IPS-NIHi7 (cell line): ENCODE results near the gene C19orf73.
"Not testable (repeated sequence)": the region's sequence is repeated elsewhere in the genome, so short reads cannot be mapped to it uniquely, and the experiment has no call there.

Source experiments
- DNase-seq: peaks from one replicate; pipeline ENCODE4 v3.0.0; 2012; ENCODE audit warnings: mixed read lengths; ENCODE audit errors: extremely low spot score

C19orf73 gene

GRCh38 chr19:49148784-49149651 lies 30.1 kb upstream of the C19orf73 start:
- DNase-seq, result peak; percentile 92

GRCh38 chr19:49148044-49148682 lies 29.2 kb upstream of the C19orf73 start:
- DNase-seq, result peak; percentile 6

- DNase-seq, result peak; percentile 43
Observed at GRCh38 chr19:49146408-49146770, 27.4 kb upstream of the C19orf73 start.

DNA sequence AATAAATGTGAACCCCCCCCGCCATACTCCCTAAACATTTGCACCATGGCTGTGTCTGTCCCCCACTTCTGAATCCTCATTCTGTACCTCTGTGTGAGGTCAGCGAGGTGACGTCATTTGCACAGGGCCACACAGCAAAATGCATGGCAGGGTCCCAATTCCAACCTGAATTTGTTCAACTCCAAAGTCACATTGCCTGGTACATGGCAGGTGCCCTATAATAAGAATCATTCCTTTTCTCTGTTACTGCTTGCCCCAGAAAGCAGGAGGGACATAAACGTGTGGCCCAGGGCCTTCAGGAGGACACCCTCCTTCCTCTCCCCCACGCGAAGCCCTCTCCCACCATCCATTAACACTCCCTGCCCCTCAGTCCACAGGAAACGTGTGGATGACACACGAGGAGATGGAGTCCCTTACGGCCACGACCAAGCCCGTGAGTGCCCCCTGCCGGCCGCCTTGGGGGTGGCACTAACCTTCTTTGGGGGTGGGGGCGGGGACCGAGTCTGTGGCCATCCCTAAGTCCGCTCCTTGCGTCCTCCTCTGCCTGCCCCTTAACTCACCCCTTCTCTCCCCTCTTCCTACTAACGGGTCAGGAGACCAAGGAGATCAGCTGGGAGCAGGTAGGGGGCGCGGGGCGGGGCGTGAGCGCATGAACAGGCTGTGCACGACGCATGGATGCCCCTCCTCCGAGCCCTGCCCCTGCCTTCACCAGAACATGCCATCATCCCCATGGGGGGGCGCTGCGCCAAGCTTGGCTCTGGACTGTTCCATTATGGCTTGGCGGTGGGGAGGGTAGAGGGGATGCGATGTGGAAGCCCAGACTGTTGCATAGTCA lies 26.8 kb upstream of the C19orf73 start:
- DNase-seq, result peak; percentile 76

DNA sequence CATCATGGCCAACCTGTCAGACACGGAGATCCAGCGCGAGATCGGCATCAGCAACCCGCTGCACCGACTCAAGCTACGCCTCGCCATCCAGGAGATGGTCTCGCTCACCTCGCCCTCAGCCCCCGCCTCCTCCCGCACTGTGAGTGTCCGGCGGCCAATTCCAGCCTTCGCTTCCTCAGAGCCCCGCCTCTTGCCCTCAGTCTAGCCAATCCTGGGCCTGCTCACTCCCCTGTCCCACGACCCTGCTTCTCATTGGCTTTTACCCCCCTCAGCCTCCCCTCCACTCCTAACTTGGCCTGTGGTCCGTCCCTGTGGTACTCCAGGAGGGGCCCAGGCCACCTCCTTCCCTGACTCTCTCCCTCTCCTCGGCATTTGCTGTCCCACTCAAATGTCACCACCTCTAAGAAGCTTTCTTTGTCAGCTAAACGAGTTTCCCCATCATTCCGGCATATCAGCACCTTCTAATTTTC lies 24.0 kb upstream of the C19orf73 start:
- peak; percentile 97 for DNase-seq

DNA sequence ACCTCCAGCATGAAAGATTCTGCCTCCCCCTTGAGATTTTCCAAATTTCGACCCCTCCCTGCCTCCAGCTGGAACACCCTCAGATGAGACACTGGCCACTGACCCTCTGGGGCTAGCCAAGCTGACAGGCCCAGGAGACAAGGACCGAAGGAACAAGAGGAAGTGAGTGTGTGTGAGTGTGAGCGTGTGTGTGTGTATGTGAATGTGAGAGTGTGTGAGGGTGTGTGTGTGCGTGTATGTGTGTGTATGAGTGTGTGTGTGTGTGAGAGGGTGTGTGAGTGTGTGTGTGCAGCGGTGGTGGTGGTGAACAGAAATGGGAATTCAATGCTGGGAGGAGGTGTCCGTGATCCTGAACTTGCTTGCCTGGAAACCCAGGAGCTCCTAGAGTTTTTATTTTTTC lies 22.4 kb upstream of the C19orf73 start:
- no peak for DNase-seq

DNA sequence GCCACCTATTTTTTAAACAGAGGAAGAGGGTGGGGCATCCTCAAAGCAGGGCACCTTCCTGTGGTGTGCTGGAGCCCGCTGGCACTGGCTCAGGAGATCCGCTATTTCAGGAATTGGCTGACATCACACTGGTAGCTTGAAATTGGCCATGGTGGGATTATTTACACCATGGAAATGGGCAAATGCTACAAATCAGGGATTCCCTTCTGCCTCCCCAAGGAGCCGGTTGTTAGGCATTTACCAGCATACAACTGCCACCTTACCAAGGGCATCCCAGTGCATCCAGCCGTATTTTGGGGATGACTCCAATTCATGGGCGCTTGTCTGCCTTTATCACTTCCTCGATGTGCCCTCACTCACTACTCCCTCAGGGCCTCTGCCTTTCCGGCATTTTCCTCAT lies 22.0 kb upstream of the C19orf73 start:
- no peak for DNase-seq

DNA sequence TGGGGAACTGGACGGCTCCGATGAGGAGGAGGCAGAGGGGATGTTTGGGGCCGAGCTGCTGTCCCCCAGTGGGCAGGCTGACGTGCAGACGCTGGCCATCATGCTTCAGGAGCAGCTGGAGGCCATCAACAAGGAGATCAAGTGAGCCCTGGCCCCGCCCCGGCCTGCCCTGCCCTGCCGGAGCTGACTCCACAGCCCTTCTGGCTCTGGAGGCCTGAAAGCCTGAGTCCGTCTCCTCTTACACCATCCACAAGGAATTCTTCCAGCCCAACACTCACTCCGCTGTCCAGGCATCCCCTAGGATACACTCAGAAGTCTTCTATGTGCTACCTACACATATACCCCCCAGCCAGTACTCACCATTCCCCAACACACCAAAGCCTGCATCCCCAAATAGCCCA lies 17.8 kb upstream of the C19orf73 start:
- no peak for DNase-seq

DNA sequence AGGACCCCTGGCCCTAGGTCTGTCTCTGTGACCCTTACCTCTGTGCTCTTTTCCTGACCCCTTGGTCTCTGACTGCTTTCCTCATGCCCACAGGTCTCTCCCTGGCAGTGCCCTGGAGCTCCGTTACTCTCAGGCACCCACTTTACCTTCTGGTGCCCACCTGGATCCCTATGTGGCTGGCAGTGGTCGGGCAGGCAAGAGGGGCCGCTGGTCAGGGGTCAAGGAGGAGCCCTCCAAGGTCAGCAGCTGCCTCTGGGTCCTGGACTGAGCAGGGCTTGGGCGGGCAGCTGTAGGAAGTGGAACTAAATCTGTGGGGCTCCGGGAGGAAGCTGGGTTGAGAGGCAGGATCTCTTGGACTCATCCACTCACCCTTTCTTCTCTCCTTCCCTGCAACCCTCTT lies 16.7 kb upstream of the C19orf73 start:
- DNase-seq, result no peak

DNA sequence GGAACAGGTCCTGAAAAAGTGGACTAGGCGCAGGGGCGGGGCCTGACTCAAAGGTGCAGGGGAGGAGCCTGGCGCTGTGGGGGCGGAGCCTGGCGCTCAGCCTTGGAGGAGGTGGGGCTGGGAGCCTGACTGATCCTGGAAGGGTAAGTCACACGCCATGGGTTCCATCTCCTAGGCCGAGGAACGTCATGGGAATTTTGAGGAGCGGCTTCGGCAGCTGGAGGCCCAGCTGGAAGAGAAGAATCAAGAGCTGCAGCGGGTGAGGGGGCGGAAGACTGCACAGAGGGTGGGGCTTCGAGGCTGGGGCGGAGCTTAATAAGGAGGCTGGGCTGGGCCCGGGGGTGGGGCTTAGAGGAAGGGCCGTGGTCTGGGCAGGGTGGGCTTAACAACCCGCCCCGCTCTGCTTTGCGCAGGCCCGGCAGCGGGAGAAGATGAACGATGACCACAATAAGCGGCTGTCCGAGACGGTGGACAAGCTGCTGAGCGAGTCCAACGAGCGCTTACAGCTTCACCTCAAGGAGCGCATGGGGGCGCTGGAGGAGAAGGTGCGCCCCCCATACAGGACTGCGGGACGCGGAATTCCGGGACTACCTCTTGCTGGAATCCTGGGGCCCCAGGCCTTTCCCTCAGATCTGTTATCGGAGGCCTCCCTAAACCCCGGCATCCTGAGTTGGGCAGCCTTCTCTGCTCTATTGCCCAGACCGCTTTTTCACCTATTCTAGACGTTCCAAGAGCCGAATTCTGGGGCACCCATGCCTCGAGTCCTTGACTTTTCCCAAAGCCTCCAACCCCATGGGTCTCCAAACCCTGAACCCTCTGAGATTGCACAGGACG lies 14.9 kb upstream of the C19orf73 start:
- DNase-seq, result peak; percentile 70

- peak; percentile 43 for DNase-seq
Observed at GRCh38 chr19:49132974-49133609, 14.1 kb upstream of the C19orf73 start.

DNA sequence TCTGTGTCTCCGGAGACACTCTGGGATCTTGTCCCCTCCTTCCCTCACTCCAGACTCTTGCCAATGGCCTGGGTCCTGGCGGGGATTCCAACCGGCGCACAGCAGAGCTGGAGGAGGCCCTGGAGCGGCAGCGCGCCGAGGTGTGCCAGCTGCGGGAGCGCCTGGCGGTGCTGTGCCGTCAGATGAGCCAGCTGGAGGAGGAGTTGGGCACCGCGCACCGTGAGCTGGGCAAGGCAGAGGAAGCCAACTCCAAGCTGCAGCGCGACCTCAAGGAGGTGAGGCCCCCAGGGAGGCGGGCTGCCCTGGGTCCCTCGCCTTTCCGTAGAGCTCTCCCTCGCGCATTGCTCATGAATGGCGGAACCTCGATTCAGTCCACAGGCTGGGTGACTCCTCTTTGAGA lies 11.4 kb upstream of the C19orf73 start:
- no peak for DNase-seq

DNA sequence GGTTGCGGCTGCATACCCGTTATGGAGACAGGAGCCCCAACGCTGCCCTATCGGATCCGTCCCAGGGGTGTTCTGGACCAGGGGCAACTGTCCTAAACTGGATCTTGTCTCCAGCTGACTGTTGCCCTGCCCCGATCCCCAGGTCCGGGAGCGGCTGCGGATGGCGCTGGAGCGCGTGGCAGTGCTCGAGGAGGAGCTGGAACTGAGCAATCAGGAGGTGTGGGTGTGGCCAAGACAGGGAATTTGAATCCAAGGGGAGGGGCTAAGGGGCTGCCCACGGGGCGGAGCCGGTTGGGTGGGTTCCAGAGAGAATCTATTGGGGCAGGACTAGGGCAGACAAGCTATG lies 10.3 kb upstream of the C19orf73 start:
- peak; percentile 60 for DNase-seq

- no peak for DNase-seq
Observed at GRCh38 chr19:49128545-49129237, 9.7 kb upstream of the C19orf73 start.

DNA sequence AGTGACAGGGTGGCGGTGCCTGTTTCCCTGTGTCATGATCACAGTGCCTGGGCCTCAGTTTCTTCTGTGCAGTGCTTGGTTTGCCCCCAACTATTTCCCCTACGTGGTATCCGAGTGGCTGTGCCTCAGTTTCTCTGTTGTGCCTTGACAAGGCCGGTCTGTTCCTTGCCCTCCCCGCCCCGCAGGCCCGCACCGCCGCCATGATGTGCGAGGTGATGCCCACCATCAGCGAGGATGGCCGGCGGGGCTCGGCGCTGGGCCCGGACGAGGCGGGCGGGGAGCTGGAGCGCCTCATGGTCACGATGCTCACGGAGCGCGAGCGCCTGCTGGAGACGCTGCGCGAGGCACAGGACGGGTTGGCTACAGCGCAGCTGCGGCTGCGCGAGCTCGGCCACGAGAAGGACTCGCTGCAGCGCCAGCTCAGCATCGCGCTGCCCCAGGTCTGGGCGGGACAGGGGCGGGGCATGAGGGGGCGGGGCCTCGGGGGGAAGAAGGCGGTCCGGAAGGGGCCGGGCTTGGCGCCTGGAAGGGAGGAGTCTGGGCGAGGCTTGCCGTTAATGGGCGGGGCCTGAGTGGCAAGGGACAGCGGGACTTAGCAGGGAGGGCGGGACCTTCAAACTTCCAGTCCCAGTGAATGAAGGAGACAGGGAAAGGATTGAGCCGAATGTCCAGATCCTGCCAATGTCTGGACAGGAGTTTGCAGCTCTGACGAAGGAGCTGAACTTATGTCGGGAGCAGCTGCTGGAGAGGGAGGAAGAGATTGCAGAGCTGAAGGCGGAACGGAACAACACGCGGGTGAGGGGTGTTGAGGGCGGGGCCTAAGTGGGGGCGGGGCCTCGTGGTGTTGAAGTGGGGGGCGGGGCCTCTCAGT lies 9.0 kb upstream of the C19orf73 start:
- DNase-seq, result peak; percentile 94

GRCh38 chr19:49127225-49127624 lies 8.3 kb upstream of the C19orf73 start:
- DNase-seq, result not testable (repeated sequence)

- no peak for DNase-seq
Observed at GRCh38 chr19:49126575-49126974, 7.6 kb upstream of the C19orf73 start.

GRCh38 chr19:49125025-49125731 lies 6.2 kb upstream of the C19orf73 start:
- peak; percentile 60 for DNase-seq

DNA sequence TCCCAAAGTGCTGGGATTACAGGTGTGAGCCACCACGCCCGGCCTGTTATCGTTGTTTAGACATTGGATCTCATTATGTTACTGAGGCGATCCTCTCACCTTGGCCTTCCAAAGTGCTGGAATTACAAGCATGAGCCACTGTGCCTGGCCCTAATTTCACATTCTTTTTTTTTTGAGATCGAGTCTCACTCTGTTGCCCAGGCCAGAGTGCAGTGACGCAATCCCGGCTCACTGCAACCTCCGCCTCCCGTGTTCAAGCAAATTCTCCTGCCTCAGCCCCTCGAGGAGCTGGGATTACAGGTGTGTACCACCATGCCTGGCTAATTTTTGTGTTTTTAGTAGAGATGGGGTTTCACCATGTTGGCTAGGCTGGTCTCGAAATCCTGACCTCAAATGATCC lies 4.3 kb upstream of the C19orf73 start:
- DNase-seq, result not testable (repeated sequence)
